HepG2 (cell line): ENCODE data around the gene DIP2C. TPM values are rescaled to one million over a fixed set of nuclear protein-coding genes. Genes with fewer than 3 reads are reported as not detected.

ENCODE experiments used
- ATAC-seq: fragments of 200-7000 bp; cut with Tn5 transposase; 3 replicates; pipeline ENCODE4 v1.9.1; 2020; ENCODE audit warnings: mild to moderate bottlenecking, moderate library complexity
- BruUV-seq: library from RNA; stranded (reverse); fragments of 400-500 nt; replicated peaks from 2 replicates; lab custom pipeline; 2021; lab: Mats Ljungman, UMichigan
- CTCF ChIA-PET: fragments of 300-600 bp; formaldehyde crosslinking; extraction: SDS; loops from one replicate; lab custom pipeline; 2021; ENCODE audit warnings: low total read pairs, inconsistent platforms, low intra/inter-chr PET ratio; lab: Yijun Ruan, JAX
- POLR2A ChIA-PET: fragments of 350-600 bp; sonication (Branson Sonifier 250); formaldehyde crosslinking; loops from one replicate; lab custom pipeline; 2020; ENCODE audit warnings: antibody characterized with exemption, inconsistent platforms; lab: Yijun Ruan, JAX
- DNase-seq: peaks from one replicate; pipeline ENCODE4 v3.0.0-alpha.2; 2015; ENCODE audit warnings: low spot score
- FAIRE-seq: peaks from 3 replicates; lab custom pipeline; 2011; peaks lifted over from hg19 to GRCh38; lab: Jason Lieb, UNC
- H2AFZ ChIP-seq: one replicate; pipeline ENCODE4 v1.6.1; 2011; ENCODE audit warnings: low read length, inconsistent platforms
- H3K27ac ChIP-seq: fragments of 300-600 bp; 3 replicates; pipeline ENCODE4 v1.8.0; 2011; ENCODE audit warnings: mixed run types, mild to moderate bottlenecking, mixed read lengths, low read length, inconsistent platforms; ENCODE audit not compliant: insufficient read depth; ENCODE audit errors: extremely low read length
- H3K27me3 ChIP-seq, 2 experiments: fragments of 200-600 bp in 1 of 2; 2 replicates in 1 of 2; 3 replicates in 1 of 2; pipeline versions ENCODE4 v1.6.0 to v1.8.0; 2011; ENCODE audit warnings: low read length in 2 of 2, mild to moderate bottlenecking in 2 of 2, moderate library complexity in 2 of 2, inconsistent platforms in 1 of 2; ENCODE audit not compliant: insufficient read depth in 2 of 2, control insufficient read depth in 1 of 2
- H3K36me3 ChIP-seq, 2 experiments: fragments of 200-600 bp in 1 of 2; replicated peaks in 1 of 2; 2 replicates in 1 of 2; 3 replicates in 1 of 2; pipeline versions ENCODE4 v1.5.1 to v1.8.0; 2011; ENCODE audit warnings: low read length in 2 of 2, inconsistent platforms in 1 of 2; ENCODE audit not compliant: insufficient read depth in 2 of 2, control insufficient read depth in 1 of 2
- H3K4me1 ChIP-seq: 2 replicates; pipeline ENCODE4 v1.5.1; 2012; ENCODE audit warnings: low read length, inconsistent platforms; ENCODE audit not compliant: insufficient read depth
- H3K4me2 ChIP-seq: 2 replicates; pipeline ENCODE4 v1.6.0; 2011; ENCODE audit warnings: low read depth, low read length, inconsistent platforms
- H3K4me3 ChIP-seq, 3 experiments: fragments of 200-600 bp in 1 of 3; sonication (generic), shearing (Covaris generic) in 1 of 3; replicated peaks in 1 of 3; 2 replicates each; pipeline ENCODE4 v1.5.1; 2011 to 2016; ENCODE audit warnings: low read length in 3 of 3, inconsistent platforms in 2 of 3, low read depth in 2 of 3, mild to moderate bottlenecking in 2 of 3, control low read depth in 1 of 3, mixed read lengths in 1 of 3; ENCODE audit not compliant: insufficient read depth in 1 of 3
- H3K79me2 ChIP-seq: one replicate; pipeline ENCODE4 v1.6.1; 2011; ENCODE audit warnings: low read length, inconsistent platforms; ENCODE audit not compliant: insufficient read depth
- H3K9ac ChIP-seq: 2 replicates; pipeline ENCODE4 v1.6.0; 2011; ENCODE audit warnings: mild to moderate bottlenecking, low read depth, low read length, inconsistent platforms; ENCODE audit not compliant: insufficient read depth
- H3K9me3 ChIP-seq: 2 replicates; pipeline ENCODE4 v1.5.1; 2012; ENCODE audit warnings: mild to moderate bottlenecking, low read length
- H4K20me1 ChIP-seq: 2 replicates; pipeline ENCODE4 v1.6.0; 2011; ENCODE audit warnings: inconsistent platforms, mild to moderate bottlenecking, low read length, moderate library complexity; ENCODE audit not compliant: insufficient read depth
- ZNF496 ChIP-seq: sonication (generic); formaldehyde crosslinking; IDR thresholded peaks from 2 replicates; pipeline ENCODE4 v1.8.1; 2023; ENCODE audit warnings: mild to moderate bottlenecking, moderate library complexity, missing genetic modification reagents; ENCODE audit not compliant: insufficient replicate concordance
- ZNF737 ChIP-seq: sonication (generic); formaldehyde crosslinking; IDR thresholded peaks from 2 replicates; pipeline ENCODE4 v1.5.0; 2020; ENCODE audit warnings: missing genetic modification reagents, mild to moderate bottlenecking, borderline replicate concordance
- WGBS: methylation state at CpG from one replicate; pipeline ENCODE4 v1.1.6; 2017; ENCODE audit warnings: low lambda C conversion rate; 5-methylcytosine and 5-hydroxymethylcytosine counted together
- in situ Hi-C: cut with HindIII; loops from 2 replicates; pipeline ENCODE4 v1.10.0; 2017; ENCODE audit warnings: low pct_unique_long_range_greater_than_20kb; ENCODE audit not compliant: extremely low pct_ligation_motif_present
- intact Hi-C: fragments of 100-400 bp; cut with micrococcal nuclease; formaldehyde crosslinking; loops from one replicate; pipeline ENCODE4 v1.10.0; 2022; ENCODE audit not compliant: unreplicated experiment
- polyA plus RNA-seq, 8 experiments: library from polyadenylated mRNA; depleted of rRNA in 3 of 8; stranded (reverse) in 7 of 8; unstranded in 1 of 8; fragments of >200 nt; fragmentation: Illumina TruSeq in 4 of 8; extraction: Trizol in 4 of 8; gene quantifications; 2 replicates each; pipeline versions ENCODE4 v1.2.1 to v1.2.3, GENCODE V29; 2011 to 2016; ENCODE audit warnings: low read depth in 4 of 8, missing spikeins in 1 of 8, mixed read lengths in 1 of 8; ENCODE audit not compliant: insufficient read depth in 1 of 8
- total RNA-seq, 5 experiments: library from RNA; depleted of rRNA; stranded (reverse); fragments of >200 nt; fragmentation: Illumina TruSeq; extraction: Trizol; gene quantifications; 2 replicates each; pipeline ENCODE4 v1.2.3, GENCODE V29; 2016; ENCODE audit warnings: low read depth in 1 of 5

DIP2C gene
- total and polyA plus RNA-seq, 2 of the 13 experiments (the other 11 are each of a cell fraction or from before 2014, with no cell fraction given), result 2.2 to 2.7 TPM

GRCh38 chr10:558891-559766, 130.3 kb downstream of the DIP2C start:
- TF ChIP-seq ZNF737 (CRISPR knock-in tag), result no peak
- intact Hi-C loops (no loop called here), in situ Hi-C loops (no loop called here)
- ChIA-PET POLR2A (no interaction called here), CTCF (no interaction called here)
- BruUV-seq, result no TSS peak
- Histone ChIP-seq H2AFZ (no peak overlapping the region), H3K4me2 (no peak overlapping the region; the same call in 1 of the 2 replicates), H3K4me3 (no peak overlapping the region; a peak in 1 of 6 replicates), H3K9me3 (no peaks in the 10 kb centered on the region), H3K4me1 (peaks cover 12% of the 10 kb centered on the region), H4K20me1 (peaks cover 3% of the 10 kb centered on the region; the same call in 1 of the 2 replicates), H3K36me3 (no peaks in the 10 kb centered on the region), H3K27ac (no peak overlapping the region), H3K79me2 (no peaks in the 10 kb centered on the region), H3K9ac (no peak overlapping the region), H3K27me3 (no peaks in the 10 kb centered on the region)
- ATAC-seq, result no peak; the same call in 2 of the 3 replicates
- WGBS, result 69% methylated on average over 15 of the region's 19 CpGs
- no peak for DNase-seq
- no peak for FAIRE-seq

- Histone ChIP-seq H3K4me2 (no peak overlapping the region), H3K9ac (no peak overlapping the region), H3K36me3 (no peaks in the 10 kb centered on the region), H3K9me3 (no peaks in the 10 kb centered on the region), H3K4me1 (peaks cover 12% of the 10 kb centered on the region), H3K4me3 (no peak overlapping the region), H3K27me3 (no peaks in the 10 kb centered on the region), H4K20me1 (peaks cover 3% of the 10 kb centered on the region; the same call in 1 of the 2 replicates), H3K27ac (no peak overlapping the region), H3K79me2 (no peaks in the 10 kb centered on the region), H2AFZ (no peak overlapping the region)
- TF ChIP-seq ZNF496, result no peak
- no TSS peak for BruUV-seq
- ATAC-seq (no peak), DNase-seq (no peak), FAIRE-seq (no peak)
- WGBS, result 79% methylated on average over 17 of the region's 17 CpGs
- intact Hi-C loops (no loop called here), in situ Hi-C loops (no loop called here)
- CTCF ChIA-PET, result no interaction called here
- POLR2A ChIA-PET, result no interaction called here
Measured at GRCh38 chr10:558364-558763, 131.1 kb downstream of the DIP2C start.
